Endothelial cell of umbilical vein (primary cell): ENCODE results near the gene EOGT. TPM values are rescaled to one million over a fixed set of nuclear protein-coding genes. Genes with fewer than 3 reads are reported as not detected.

ENCODE experiments used
- BruUV-seq: library from RNA; stranded (reverse); fragments of 400-500 nt; replicated peaks from 2 replicates; lab custom pipeline; 2021; lab: Mats Ljungman, UMichigan
- CTCF ChIA-PET: fragments of 300-600, 350-600 bp; sonication (Branson Sonifier 250); formaldehyde crosslinking; loops from one replicate; lab custom pipeline; 2021; ENCODE audit warnings: antibody characterized with exemption, inconsistent platforms; lab: Charles Lee
- POLR2A ChIA-PET: fragments of 300-600, 350-600 bp; sonication (Branson Sonifier 250); formaldehyde crosslinking; loops from one replicate; lab custom pipeline; 2021; ENCODE audit warnings: antibody characterized with exemption, inconsistent platforms; lab: Charles Lee
- DNase-seq: peaks from one replicate; pipeline ENCODE4 v3.0.0-alpha.2; 2011; ENCODE audit warnings: low read depth, low spot score
- FAIRE-seq: peaks from 2 replicates; lab custom pipeline; 2011; peaks lifted over from hg19 to GRCh38; lab: Jason Lieb, UNC
- H2AFZ ChIP-seq: 2 replicates; pipeline ENCODE4 v1.6.0; 2012; ENCODE audit warnings: low read depth, low read length, control low read depth, inconsistent platforms
- H3K27ac ChIP-seq: 2 replicates; pipeline ENCODE4 v1.5.1; 2011; ENCODE audit warnings: low read depth, mild to moderate bottlenecking, control low read depth, low read length, moderate library complexity; ENCODE audit not compliant: insufficient read depth
- H3K27me3 ChIP-seq, 2 experiments: 2 replicates each; pipeline versions ENCODE4 v1.6.0 to v1.6.1; 2011; ENCODE audit warnings: low read length in 2 of 2, mixed read lengths in 1 of 2; ENCODE audit not compliant: control insufficient read depth in 2 of 2, insufficient read depth in 2 of 2
- H3K36me3 ChIP-seq, 2 experiments: 2 replicates in 1 of 2; 3 replicates in 1 of 2; pipeline ENCODE4 v1.5.1; 2011; ENCODE audit warnings: low read length in 2 of 2, mild to moderate bottlenecking in 1 of 2, moderate library complexity in 1 of 2; ENCODE audit not compliant: control insufficient read depth in 2 of 2, insufficient read depth in 2 of 2; ENCODE audit errors: extremely low read depth in 1 of 2
- H3K4me1 ChIP-seq: 3 replicates; pipeline ENCODE4 v1.5.1; 2011; ENCODE audit warnings: mild to moderate bottlenecking, low read length; ENCODE audit not compliant: control insufficient read depth, insufficient read depth; ENCODE audit errors: extremely low read depth
- H3K4me2 ChIP-seq: 2 replicates; pipeline ENCODE4 v1.6.1; 2011; ENCODE audit warnings: low read length, control low read depth, mixed read lengths; ENCODE audit not compliant: insufficient read depth
- H3K4me3 ChIP-seq, 3 experiments: fragments of 200-600 bp in 1 of 3; sonication (generic), shearing (Covaris generic) in 1 of 3; replicated peaks in 1 of 3; 2 replicates each; pipeline ENCODE4 v1.5.1; 2011 to 2016; ENCODE audit warnings: control low read depth in 3 of 3, low read length in 3 of 3, mild to moderate bottlenecking in 2 of 3, inconsistent platforms in 1 of 3, low read depth in 1 of 3, moderate library complexity in 1 of 3; ENCODE audit not compliant: insufficient read depth in 1 of 3
- H3K79me2 ChIP-seq: 2 replicates; pipeline ENCODE4 v1.6.0; 2012; ENCODE audit warnings: low read length, inconsistent platforms; ENCODE audit not compliant: control insufficient read depth, insufficient read depth
- H3K9ac ChIP-seq: replicated peaks from 2 replicates; pipeline ENCODE3; 2011; ENCODE audit warnings: low read length, control low read depth; ENCODE audit not compliant: insufficient read depth; ENCODE audit errors: extremely low read depth
- H3K9me1 ChIP-seq: replicated peaks from 3 replicates; pipeline ENCODE4 v1.6.0; 2011; ENCODE audit warnings: mild to moderate bottlenecking, low read length; ENCODE audit not compliant: control insufficient read depth, insufficient read depth; ENCODE audit errors: extremely low read depth
- H3K9me3 ChIP-seq: replicated peaks from 2 replicates; pipeline ENCODE4 v1.5.1; 2012; ENCODE audit warnings: low read length, inconsistent platforms; ENCODE audit not compliant: control insufficient read depth, insufficient read depth
- H4K20me1 ChIP-seq: replicated peaks from 2 replicates; pipeline ENCODE3; 2011; ENCODE audit warnings: mild to moderate bottlenecking, low read length; ENCODE audit not compliant: control insufficient read depth, insufficient read depth; ENCODE audit errors: extremely low read depth
- FOS ChIP-seq: IDR thresholded peaks from 2 replicates; pipeline ENCODE4 v1.6.1; 2011; ENCODE audit warnings: mild to moderate bottlenecking, low read length, moderate library complexity, borderline replicate concordance; ENCODE audit not compliant: insufficient read depth
- JUN ChIP-seq: IDR thresholded peaks from 2 replicates; pipeline ENCODE4 v1.6.1; 2011; ENCODE audit warnings: borderline replicate concordance, low read depth; ENCODE audit not compliant: insufficient read length, insufficient read depth
- MYC ChIP-seq: IDR thresholded peaks from one replicate; pipeline ENCODE4 v1.6.1; 2011; ENCODE audit warnings: mild to moderate bottlenecking, low read depth, low read length
- POLR2A ChIP-seq: IDR thresholded peaks from 2 replicates; pipeline ENCODE4 v1.6.1; 2012; ENCODE audit warnings: low read depth, mild to moderate bottlenecking, control low read depth, low read length
- POLR2AphosphoS5 ChIP-seq: IDR thresholded peaks from 2 replicates; pipeline ENCODE4 v1.6.1; 2012; ENCODE audit warnings: low read depth, mild to moderate bottlenecking, control low read depth, low read length, moderate library complexity; ENCODE audit not compliant: insufficient read depth
- dilution Hi-C: fragments of 300-500 bp; cut with MboI; formaldehyde crosslinking; loops from one replicate; pipeline ENCODE4 v1.15.0; 2019; ENCODE audit warnings: low sequenced_read_pairs; ENCODE audit not compliant: extremely low pct_ligation_motif_present
- intact Hi-C: fragments of 100-400 bp; cut with micrococcal nuclease; formaldehyde crosslinking; loops from one replicate; pipeline ENCODE4 v1.10.0; 2022
- polyA plus RNA-seq, 4 experiments: library from polyadenylated mRNA; depleted of rRNA in 3 of 4; stranded (reverse) in 3 of 4; unstranded in 1 of 4; fragments of >200 nt; gene quantifications; 2 replicates each; pipeline versions ENCODE4 v1.2.1 to v1.2.3, GENCODE V29; 2011 to 2012; ENCODE audit warnings: missing spikeins in 1 of 4
- total RNA-seq: library from RNA; stranded (reverse); gene quantifications from 2 replicates; pipeline ENCODE4 v1.2.3, GENCODE V29; 2021
- TF ChIP-seq, protein P1 (sequence below): IDR thresholded peaks from 2 replicates; pipeline ENCODE4 v1.6.1; 2011; ENCODE audit not compliant: insufficient read depth, insufficient read length

Gene EOGT
- total and polyA plus RNA-seq, 2 donors (not counting 3 experiments of a cell fraction or from before 2014, with no cell fraction given): 35.6 to 99.4 TPM

- FAIRE-seq (peak; percentile 94), DNase-seq (peak; percentile 93)
- dilution Hi-C loops: no loop called here
- intact Hi-C loops: no loop called here
- Histone ChIP-seq H3K4me2 (peak overlapping the region; percentile 32), H3K27me3 (no peaks in the 10 kb centered on the region), H4K20me1 (no peaks in the 10 kb centered on the region), H3K9ac (peak overlapping the region; percentile 69), H3K36me3 (peaks cover 14 to 21% of the 10 kb centered on the region in 2 experiments), H3K4me3 (no peak overlapping the region), H3K79me2 (peaks cover 10% of the 10 kb centered on the region), H3K27ac (peak overlapping the region; percentile 85), H3K4me1 (peaks cover 40% of the 10 kb centered on the region), H3K9me1 (no peaks in the 10 kb centered on the region), H2AFZ (no peak overlapping the region), H3K9me3 (no peaks in the 10 kb centered on the region)
- TF ChIP-seq FOS: peak; percentile 18
- TF ChIP-seq JUN: peak; percentile 34
- peak; percentile 20 for TF ChIP-seq POLR2AphosphoS5
- TF ChIP-seq, protein P1, sequence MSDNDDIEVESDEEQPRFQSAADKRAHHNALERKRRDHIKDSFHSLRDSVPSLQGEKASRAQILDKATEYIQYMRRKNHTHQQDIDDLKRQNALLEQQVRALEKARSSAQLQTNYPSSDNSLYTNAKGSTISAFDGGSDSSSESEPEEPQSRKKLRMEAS: peak; percentile 27
- TF ChIP-seq MYC: no peak
- BruUV-seq: no TSS peak
- POLR2A ChIA-PET: interaction anchor here (1.2 kb wide), 1 partner anchor 24 kb away, joined by 5 read pairs; no protein-coding TSS in a partner anchor
- CTCF ChIA-PET: interaction anchor here (1.0 kb wide), 1 partner anchor 12 kb away, joined by 6 read pairs; no protein-coding TSS in a partner anchor
Measured at GRCh38 chr3:69008980-69009379, 4.5 kb downstream of the EOGT start.

- Histone ChIP-seq H3K27ac (no peak overlapping the region), H3K4me1 (peaks cover 23% of the 10 kb centered on the region), H3K9me3 (no peaks in the 10 kb centered on the region), H3K4me2 (no peak overlapping the region), H3K9ac (no peak overlapping the region), H3K36me3 (peaks cover 24 to 29% of the 10 kb centered on the region in 2 experiments), H4K20me1 (no peaks in the 10 kb centered on the region), H2AFZ (no peak overlapping the region), H3K79me2 (peaks cover 5% of the 10 kb centered on the region), H3K4me3 (no peak overlapping the region), H3K27me3 (no peaks in the 10 kb centered on the region), H3K9me1 (no peaks in the 10 kb centered on the region)
- dilution Hi-C loops (no loop called here), intact Hi-C loops (no loop called here)
- BruUV-seq: no TSS peak
- POLR2A ChIA-PET: no interaction called here
- FAIRE-seq (no peak), DNase-seq (no peak)
- CTCF ChIA-PET: no interaction called here
- no peak for TF ChIP-seq POLR2AphosphoS5
- TF ChIP-seq POLR2A: no peak
Measured at GRCh38 chr3:69005791-69006482, 7.5 kb downstream of the EOGT start.
